Chondrocyte (in vitro differentiated cells): ENCODE data around the gene HNRNPA0. TPM values are rescaled to one million over a fixed set of nuclear protein-coding genes. Genes with fewer than 3 reads are reported as not detected.

Experiments used
- DNase-seq: peaks from one replicate; pipeline ENCODE4 v3.0.0; 2021; ENCODE audit warnings: mixed read lengths, low spot score
- H3K27ac Mint-ChIP-seq: one replicate; pipeline ENCODE4 v1.8.0; 2021; ENCODE audit warnings: mild to moderate bottlenecking, moderate library complexity, mixed read lengths; ENCODE audit not compliant: unreplicated experiment
- H3K27me3 Mint-ChIP-seq: 2 replicates; pipeline ENCODE4 v1.8.0; 2021; ENCODE audit warnings: low read depth, mixed read lengths
- H3K36me3 Mint-ChIP-seq: 2 replicates; pipeline ENCODE4 v1.8.0; 2021; ENCODE audit warnings: low read depth, mixed read lengths
- H3K4me1 Mint-ChIP-seq: 2 replicates; pipeline ENCODE4 v1.8.0; 2021; ENCODE audit warnings: low read depth, mild to moderate bottlenecking, mixed read lengths
- H3K4me3 Mint-ChIP-seq: one replicate; pipeline ENCODE4 v1.8.0; 2021; ENCODE audit warnings: mild to moderate bottlenecking, moderate library complexity, mixed read lengths; ENCODE audit not compliant: unreplicated experiment
- H3K9me3 Mint-ChIP-seq: 2 replicates; pipeline ENCODE4 v1.8.0; 2021; ENCODE audit warnings: low read depth, mixed read lengths
- total RNA-seq: library from RNA; stranded (reverse); gene quantifications from 3 replicates; pipeline ENCODE4 v1.2.1, GENCODE V29; 2021
- TF ChIP-seq, protein P1 (sequence below): fragments of 200-600 bp; sonication (generic); IDR thresholded peaks from 2 replicates; pipeline ENCODE4 v1.5.0; 2021; ENCODE audit warnings: antibody characterized with exemption, mild to moderate bottlenecking, moderate library complexity

Gene HNRNPA0
- total RNA-seq, 1 donor from 2014 or later, result 35.0 TPM

GRCh38 chr5:137706841-137707240, 47.3 kb downstream of the HNRNPA0 start:
- peaks cover 3% of the 10 kb centered on the region for H3K9me3 Mint-ChIP-seq
- no peak overlapping the region for H3K27ac Mint-ChIP-seq
- H3K27me3 Mint-ChIP-seq, result no peaks in the 10 kb centered on the region
- no peak for DNase-seq
- peaks cover 21% of the 10 kb centered on the region for H3K4me1 Mint-ChIP-seq
- no peak overlapping the region for H3K4me3 Mint-ChIP-seq
- TF ChIP-seq, protein P1, sequence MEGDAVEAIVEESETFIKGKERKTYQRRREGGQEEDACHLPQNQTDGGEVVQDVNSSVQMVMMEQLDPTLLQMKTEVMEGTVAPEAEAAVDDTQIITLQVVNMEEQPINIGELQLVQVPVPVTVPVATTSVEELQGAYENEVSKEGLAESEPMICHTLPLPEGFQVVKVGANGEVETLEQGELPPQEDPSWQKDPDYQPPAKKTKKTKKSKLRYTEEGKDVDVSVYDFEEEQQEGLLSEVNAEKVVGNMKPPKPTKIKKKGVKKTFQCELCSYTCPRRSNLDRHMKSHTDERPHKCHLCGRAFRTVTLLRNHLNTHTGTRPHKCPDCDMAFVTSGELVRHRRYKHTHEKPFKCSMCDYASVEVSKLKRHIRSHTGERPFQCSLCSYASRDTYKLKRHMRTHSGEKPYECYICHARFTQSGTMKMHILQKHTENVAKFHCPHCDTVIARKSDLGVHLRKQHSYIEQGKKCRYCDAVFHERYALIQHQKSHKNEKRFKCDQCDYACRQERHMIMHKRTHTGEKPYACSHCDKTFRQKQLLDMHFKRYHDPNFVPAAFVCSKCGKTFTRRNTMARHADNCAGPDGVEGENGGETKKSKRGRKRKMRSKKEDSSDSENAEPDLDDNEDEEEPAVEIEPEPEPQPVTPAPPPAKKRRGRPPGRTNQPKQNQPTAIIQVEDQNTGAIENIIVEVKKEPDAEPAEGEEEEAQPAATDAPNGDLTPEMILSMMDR, result no peak
- no peaks in the 10 kb centered on the region for H3K36me3 Mint-ChIP-seq

DNA sequence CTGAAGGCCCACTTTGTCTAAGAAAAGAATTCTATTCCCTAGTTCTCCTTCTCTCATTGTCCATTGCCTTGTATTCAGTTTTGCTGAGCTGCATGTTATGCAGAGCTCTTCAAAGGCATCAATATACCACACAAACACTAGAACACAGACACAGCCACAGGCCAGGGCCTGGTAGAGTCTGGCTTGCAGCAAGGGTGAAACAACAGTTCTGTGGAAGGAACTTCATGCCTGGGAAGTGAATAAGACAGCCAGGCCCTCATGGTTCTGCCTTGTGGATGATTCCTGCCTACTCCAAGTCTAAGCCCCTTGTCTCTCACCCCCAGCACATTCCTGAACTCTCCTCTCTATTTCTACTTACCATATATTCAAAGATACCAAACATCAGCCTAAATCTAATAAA, 49.1 kb downstream of the HNRNPA0 start:
- Mint-ChIP-seq H3K4me3 (no peak overlapping the region), H3K27ac (no peak overlapping the region), H3K9me3 (no peaks in the 10 kb centered on the region), H3K4me1 (peaks cover 14% of the 10 kb centered on the region), H3K36me3 (no peaks in the 10 kb centered on the region), H3K27me3 (no peaks in the 10 kb centered on the region)
- TF ChIP-seq, protein P1, result no peak
- DNase-seq, result no peak

- TF ChIP-seq, protein P1, result no peak
- peaks cover 22% of the 10 kb centered on the region for H3K4me1 Mint-ChIP-seq
- H3K27me3 Mint-ChIP-seq, result no peaks in the 10 kb centered on the region
- no peaks in the 10 kb centered on the region for H3K36me3 Mint-ChIP-seq
- no peaks in the 10 kb centered on the region for H3K9me3 Mint-ChIP-seq
- DNase-seq, result no peak
- H3K4me3 Mint-ChIP-seq, result no peak overlapping the region
- no peak overlapping the region for H3K27ac Mint-ChIP-seq
Observed at GRCh38 chr5:137703565-137703964, 50.6 kb downstream of the HNRNPA0 start.

DNA sequence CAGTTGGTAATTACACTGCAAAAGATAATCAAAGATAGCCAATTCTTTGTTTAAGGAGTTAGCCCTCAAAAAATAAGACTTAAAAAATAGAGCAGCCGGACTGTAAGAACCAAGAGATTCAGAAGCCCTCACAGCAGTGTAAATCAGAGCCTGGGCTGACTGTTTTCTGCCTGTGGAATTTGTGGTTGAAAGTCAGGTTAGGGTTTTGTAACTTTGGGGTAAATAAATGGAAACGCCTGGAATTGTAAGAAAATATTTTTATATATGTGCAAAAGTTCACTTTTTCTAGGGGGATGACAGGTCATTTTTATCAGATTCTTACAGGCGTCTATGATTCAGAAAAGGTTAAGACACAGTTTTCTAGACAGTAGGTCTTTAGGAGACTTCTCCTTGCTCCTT, 53.9 kb downstream of the HNRNPA0 start:
- H3K4me1 Mint-ChIP-seq, result peaks cover 21% of the 10 kb centered on the region
- no peak overlapping the region for H3K27ac Mint-ChIP-seq
- no peaks in the 10 kb centered on the region for H3K36me3 Mint-ChIP-seq
- H3K9me3 Mint-ChIP-seq, result no peaks in the 10 kb centered on the region
- TF ChIP-seq, protein P1, result no peak
- DNase-seq, result no peak
- H3K27me3 Mint-ChIP-seq, result no peaks in the 10 kb centered on the region
- H3K4me3 Mint-ChIP-seq, result no peak overlapping the region

DNA sequence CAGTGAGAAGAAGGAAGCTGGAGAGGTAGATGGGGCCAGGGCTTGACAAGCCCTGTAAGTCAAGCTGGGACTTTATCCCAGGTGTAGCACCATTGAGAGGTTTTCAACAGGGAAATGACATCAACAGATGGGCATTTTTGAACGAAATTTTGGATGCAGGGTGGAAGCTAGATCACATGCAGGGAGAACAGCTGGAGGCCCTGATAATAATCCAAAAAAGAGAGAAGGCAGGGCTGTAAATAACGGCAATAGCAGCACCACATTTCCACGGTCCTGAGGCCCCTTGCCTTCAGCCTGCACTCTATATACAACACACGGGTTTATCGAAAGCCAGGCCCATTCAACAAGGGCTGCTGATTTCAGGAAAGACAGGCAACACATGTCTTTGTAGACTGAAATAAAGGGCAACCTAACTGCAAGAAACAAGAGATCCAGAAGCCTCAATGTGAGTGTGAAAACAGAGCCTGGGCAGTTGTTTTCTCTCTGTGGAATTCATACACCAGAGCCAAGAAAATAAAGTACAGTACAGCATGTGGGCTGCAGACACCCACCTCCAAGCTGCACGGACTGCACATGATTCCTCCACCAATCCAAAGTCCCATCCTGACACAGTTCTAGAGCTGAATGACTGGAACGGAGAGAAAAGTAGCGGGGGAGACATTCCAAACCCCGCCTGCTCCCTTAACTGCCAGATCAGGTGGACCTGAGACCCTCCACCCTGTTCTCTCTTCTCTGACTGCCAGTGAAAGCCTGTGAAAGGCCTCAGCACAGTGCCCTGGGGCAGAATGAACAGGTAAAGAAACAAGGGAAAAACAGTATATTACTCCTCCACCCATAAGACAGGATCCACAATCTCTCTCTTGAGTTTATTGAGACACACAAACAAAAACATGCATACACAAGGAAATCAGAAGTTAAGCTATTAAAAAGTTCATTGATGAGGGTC, 54.6 kb downstream of the HNRNPA0 start:
- Mint-ChIP-seq H3K27ac (no peak overlapping the region), H3K4me1 (peaks cover 26% of the 10 kb centered on the region), H3K9me3 (no peaks in the 10 kb centered on the region), H3K27me3 (no peaks in the 10 kb centered on the region), H3K4me3 (no peak overlapping the region), H3K36me3 (no peaks in the 10 kb centered on the region)
- TF ChIP-seq, protein P1, result no peak
- DNase-seq, result no peak
